ENCODE data around the gene MAEA. TPM values are rescaled to one million over a fixed set of nuclear protein-coding genes. Genes with fewer than 3 reads are reported as not detected.

MAEA gene
- total and polyA plus RNA-seq, 2 of the 8 experiments (the other 6 are each of a cell fraction or from before 2014, with no cell fraction given): 75.8 to 133 TPM

GRCh38 chr4:1339489-1339888, 49.8 kb downstream of the MAEA start (continued):
- no peak for TF ChIP-seq CHD7 (IDR thresholded peaks at IDR 0.05; ENCODE audit: insufficient replicate concordance, low read length)

All from H1 (cell line).